Nephron (organoid): ENCODE data around the gene ADGRG1.
A peak's percentile ranks its signal among the peaks of the same experiment; 100 is the strongest.

Source experiments
- H3K27ac Mint-ChIP-seq, 3 experiments: 2 replicates each; pipeline ENCODE4 v1.8.0; 2020; ENCODE audit warnings: mixed read lengths in 3 of 3, mild to moderate bottlenecking in 2 of 3, moderate library complexity in 1 of 3
- H3K27me3 Mint-ChIP-seq: 2 replicates; pipeline ENCODE4 v1.8.0; 2021; ENCODE audit warnings: low read depth, mild to moderate bottlenecking, moderate library complexity, mixed read lengths
- H3K36me3 Mint-ChIP-seq: 2 replicates; pipeline ENCODE4 v1.8.0; 2020; ENCODE audit warnings: low read depth, mixed read lengths
- H3K4me1 Mint-ChIP-seq: 2 replicates; pipeline ENCODE4 v1.8.0; 2020; ENCODE audit warnings: mixed read lengths
- H3K4me3 Mint-ChIP-seq, 3 experiments: 2 replicates each; pipeline ENCODE4 v1.8.0; 2020; ENCODE audit warnings: mild to moderate bottlenecking in 3 of 3, mixed read lengths in 3 of 3, moderate library complexity in 2 of 3
- H3K9me3 Mint-ChIP-seq: 2 replicates; pipeline ENCODE4 v1.8.0; 2020; ENCODE audit warnings: mixed read lengths
- CTCF ChIP-seq, 3 experiments: fragments of 200-600 bp; sonication (generic); IDR thresholded peaks; one replicate each; pipeline ENCODE4 v1.5.0; 2021; ENCODE audit warnings: antibody characterized with exemption in 3 of 3; ENCODE audit not compliant: unreplicated experiment in 3 of 3

Gene ADGRG1

GRCh38 chr16:57694725-57695679 lies 66.6 kb downstream of the ADGRG1 start, which contains the start of gene DRC7:
Gene DRC7, plus strand, starts transcription at chr16:57694806. Its CDS starts 3,144 bp downstream, at chr16:57697950.
- Mint-ChIP-seq H3K4me1 (no peaks in the 10 kb centered on the region), H3K36me3 (no peaks in the 10 kb centered on the region), H3K27me3 (peaks cover 3% of the 10 kb centered on the region), H3K27ac (peak within 1 kb of the TSS in 2 of 3 experiments; percentile 41 to 52), H3K4me3 (peak within 1 kb of the TSS; percentile 79 to 82 (median 82)), H3K9me3 (no peaks in the 10 kb centered on the region)
- TF ChIP-seq CTCF (IDR thresholded peaks at IDR 0.05; ENCODE audit: unreplicated experiment in 3 of 3), result no peak

DNA sequence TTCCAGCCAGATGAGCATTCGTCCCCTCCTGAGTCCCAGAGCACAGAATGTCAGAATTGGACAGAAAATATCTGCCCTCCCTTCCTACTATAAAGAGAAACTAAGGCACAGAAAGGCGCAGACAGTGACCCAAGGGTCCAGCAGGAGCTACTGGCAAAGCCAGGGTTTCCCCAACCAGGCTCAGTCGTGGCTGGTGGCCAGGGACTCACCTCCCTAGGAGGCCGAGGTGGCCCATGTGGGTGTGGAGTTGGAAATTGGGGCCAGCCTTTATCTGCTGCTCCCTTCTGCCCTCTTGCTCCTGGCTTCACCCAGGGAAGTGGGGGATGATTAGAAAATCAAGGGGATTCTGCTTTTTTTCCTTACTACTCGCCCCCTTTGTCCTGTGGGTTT lies 67.2 kb downstream of the ADGRG1 start:
- Mint-ChIP-seq H3K4me1 (peaks cover under 1% of the 10 kb centered on the region), H3K27ac (no peak overlapping the region), H3K27me3 (peaks cover 3% of the 10 kb centered on the region), H3K36me3 (no peaks in the 10 kb centered on the region), H3K9me3 (no peaks in the 10 kb centered on the region), H3K4me3 (no peak overlapping the region)
- no peak for TF ChIP-seq CTCF (IDR thresholded peaks at IDR 0.05; ENCODE audit: unreplicated experiment in 3 of 3)

- Mint-ChIP-seq H3K27ac (no peak overlapping the region), H3K36me3 (no peaks in the 10 kb centered on the region), H3K9me3 (no peaks in the 10 kb centered on the region), H3K4me3 (no peak overlapping the region), H3K27me3 (peaks cover 3% of the 10 kb centered on the region), H3K4me1 (peaks cover 7% of the 10 kb centered on the region)
- TF ChIP-seq CTCF (IDR thresholded peaks at IDR 0.05; ENCODE audit: unreplicated experiment in 3 of 3), result no peak
These were observed 67.8 kb downstream of the ADGRG1 start for GRCh38 chr16:57696240-57696639.

DNA sequence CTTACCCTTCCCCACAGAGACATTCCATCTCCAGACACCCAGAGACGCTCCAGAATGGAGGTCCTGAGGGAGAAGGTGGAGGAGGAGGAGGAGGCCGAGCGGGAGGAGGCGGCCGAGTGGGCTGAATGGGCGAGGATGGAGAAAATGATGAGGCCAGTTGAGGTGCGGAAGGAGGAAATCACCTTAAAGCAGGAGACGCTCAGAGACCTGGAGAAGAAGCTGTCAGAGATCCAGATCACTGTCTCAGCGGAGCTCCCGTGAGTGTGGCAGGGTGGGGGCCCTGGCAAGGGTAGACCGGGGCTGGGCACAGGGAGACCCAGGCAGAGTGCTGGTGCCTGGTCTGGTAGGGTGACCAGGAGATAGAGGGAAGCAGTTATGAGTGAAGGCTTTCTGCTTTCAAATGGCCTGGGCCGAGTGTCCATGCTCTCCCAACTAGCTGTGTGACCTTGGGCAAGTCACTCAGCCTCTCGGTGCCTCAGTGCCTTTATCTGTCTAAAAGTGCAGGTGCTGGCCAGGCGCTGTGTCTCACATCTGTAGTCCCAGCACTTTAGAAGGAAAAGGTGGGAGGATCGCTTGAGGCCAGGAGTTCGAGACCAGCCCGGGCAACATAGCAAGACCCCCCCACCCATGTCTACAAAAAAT lies 69.6 kb downstream of the ADGRG1 start:
- Mint-ChIP-seq H3K4me3 (no peak overlapping the region), H3K36me3 (no peaks in the 10 kb centered on the region), H3K27ac (no peak overlapping the region), H3K9me3 (no peaks in the 10 kb centered on the region), H3K27me3 (no peaks in the 10 kb centered on the region), H3K4me1 (peaks cover 16% of the 10 kb centered on the region)
- TF ChIP-seq CTCF (IDR thresholded peaks at IDR 0.05; ENCODE audit: unreplicated experiment in 3 of 3), result no peak

GRCh38 chr16:57698812-57699405 lies 70.5 kb downstream of the ADGRG1 start:
- H3K27me3 Mint-ChIP-seq, result peaks cover under 1% of the 10 kb centered on the region
- H3K9me3 Mint-ChIP-seq, result no peaks in the 10 kb centered on the region
- H3K4me1 Mint-ChIP-seq, result peaks cover 16% of the 10 kb centered on the region
- no peak overlapping the region for H3K27ac Mint-ChIP-seq
- no peak overlapping the region for H3K4me3 Mint-ChIP-seq
- no peak for TF ChIP-seq CTCF (IDR thresholded peaks at IDR 0.05; ENCODE audit: unreplicated experiment in 3 of 3)
- no peaks in the 10 kb centered on the region for H3K36me3 Mint-ChIP-seq
